ENCODE data around the gene IFT88.
"Not testable (repeated sequence)": the region's sequence is repeated elsewhere in the genome, so short reads cannot be mapped to it uniquely, and the experiment has no call there.

The IFT88 gene

GRCh38 chr13:20624213-20624612, 57.3 kb downstream of the IFT88 start:
- no peak for DNase-seq (ENCODE audit: low spot score)

DNA sequence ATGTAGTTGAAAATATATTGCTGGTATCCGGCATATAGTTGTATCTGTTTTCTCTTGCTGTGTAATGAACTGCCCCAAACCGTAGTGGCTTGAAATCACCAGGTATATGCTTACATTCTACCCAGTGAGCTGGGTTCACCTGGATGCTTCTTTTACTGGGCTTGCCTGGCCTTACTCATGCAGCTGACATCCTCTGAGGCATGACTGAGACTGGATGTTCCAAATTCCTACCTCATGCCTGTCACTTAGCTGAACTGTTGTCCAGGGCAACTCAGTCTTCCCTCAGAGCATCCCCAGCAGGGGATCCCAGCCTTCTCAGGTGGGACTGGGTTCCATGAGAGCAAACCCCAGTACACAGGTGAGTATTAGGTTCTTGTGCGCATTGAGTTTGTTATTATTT, 66.8 kb downstream of the IFT88 start:
- DNase-seq (ENCODE audit: low spot score): no peak

- DNase-seq (ENCODE audit: low spot score): no peak
Observed at GRCh38 chr13:20636079-20636478, 69.1 kb downstream of the IFT88 start.

- no peak for DNase-seq (ENCODE audit: low spot score)
Observed at GRCh38 chr13:20637811-20638210, 70.9 kb downstream of the IFT88 start.

- DNase-seq (ENCODE audit: low spot score): no peak
Observed at GRCh38 chr13:20647758-20648157, 80.8 kb downstream of the IFT88 start.

DNA sequence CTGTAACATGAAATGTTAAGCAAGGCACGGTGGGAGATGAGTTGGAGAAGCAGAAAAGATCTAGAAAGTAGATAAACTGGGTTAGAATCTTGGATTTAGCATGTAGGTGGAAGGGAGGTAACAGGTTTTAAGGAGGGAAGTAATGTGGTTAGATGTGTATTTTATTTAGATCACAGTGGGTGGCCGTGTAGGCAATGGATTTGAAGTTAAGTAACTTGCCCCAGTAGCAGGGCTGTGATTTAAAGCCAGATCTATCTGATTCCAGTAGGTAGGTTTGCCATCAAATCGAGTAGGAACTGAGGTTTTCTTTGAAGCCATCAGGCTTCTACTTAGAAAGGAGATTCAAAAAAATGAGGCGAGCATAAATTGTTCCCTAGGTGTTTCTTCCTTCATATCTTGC, 86.0 kb downstream of the IFT88 start:
- no peak for DNase-seq (ENCODE audit: low spot score)

GRCh38 chr13:20654156-20654555, 87.2 kb downstream of the IFT88 start:
- no peak for DNase-seq (ENCODE audit: low spot score)

GRCh38 chr13:20658451-20659040, 91.6 kb downstream of the IFT88 start:
- DNase-seq (ENCODE audit: low spot score): no peak

- DNase-seq (ENCODE audit: low spot score): peak; percentile 48
Observed at GRCh38 chr13:20664351-20664750, 97.4 kb downstream of the IFT88 start.

- no peak for DNase-seq (ENCODE audit: low spot score)
Observed at GRCh38 chr13:20666948-20667347, 100.0 kb downstream of the IFT88 start.

- no peak for DNase-seq (ENCODE audit: low spot score)
Observed at GRCh38 chr13:20667857-20668437, 101.0 kb downstream of the IFT88 start.

- no peak for DNase-seq (ENCODE audit: low spot score)
Observed at GRCh38 chr13:20669162-20669561, 102.2 kb downstream of the IFT88 start.

GRCh38 chr13:20671789-20672188, 104.8 kb downstream of the IFT88 start:
- peak; percentile 57 for DNase-seq (ENCODE audit: low spot score)

- no peak for DNase-seq (ENCODE audit: low spot score)
Observed at GRCh38 chr13:20672772-20673171, 105.8 kb downstream of the IFT88 start.

GRCh38 chr13:20673715-20674114, 106.8 kb downstream of the IFT88 start:
- DNase-seq (ENCODE audit: low spot score): peak; percentile 58

- DNase-seq (ENCODE audit: low spot score): no peak
Observed at GRCh38 chr13:20676213-20676612, 109.3 kb downstream of the IFT88 start.

DNA sequence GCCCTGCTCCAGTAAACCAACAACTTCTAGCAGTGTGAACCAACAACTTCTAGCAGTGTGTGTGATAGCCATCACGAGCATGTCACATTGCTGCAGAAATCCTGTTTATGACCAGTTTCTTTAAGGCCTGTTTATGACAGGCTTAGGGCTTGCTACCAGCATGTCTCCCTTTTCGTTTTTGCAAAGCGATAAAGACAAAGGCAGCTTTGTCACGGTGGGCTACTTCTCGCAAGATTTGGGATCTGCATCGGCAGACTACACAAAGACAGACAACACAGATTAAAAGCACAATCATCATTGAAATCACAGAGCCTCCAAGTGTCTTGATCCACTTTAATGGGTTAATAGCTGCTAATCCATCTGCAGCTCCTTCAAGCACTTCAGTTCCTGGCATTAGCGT, 111.6 kb downstream of the IFT88 start:
- DNase-seq (ENCODE audit: low spot score): not testable (repeated sequence)

GRCh38 chr13:20679879-20680278, 112.9 kb downstream of the IFT88 start:
- no peak for DNase-seq (ENCODE audit: low spot score)

DNA sequence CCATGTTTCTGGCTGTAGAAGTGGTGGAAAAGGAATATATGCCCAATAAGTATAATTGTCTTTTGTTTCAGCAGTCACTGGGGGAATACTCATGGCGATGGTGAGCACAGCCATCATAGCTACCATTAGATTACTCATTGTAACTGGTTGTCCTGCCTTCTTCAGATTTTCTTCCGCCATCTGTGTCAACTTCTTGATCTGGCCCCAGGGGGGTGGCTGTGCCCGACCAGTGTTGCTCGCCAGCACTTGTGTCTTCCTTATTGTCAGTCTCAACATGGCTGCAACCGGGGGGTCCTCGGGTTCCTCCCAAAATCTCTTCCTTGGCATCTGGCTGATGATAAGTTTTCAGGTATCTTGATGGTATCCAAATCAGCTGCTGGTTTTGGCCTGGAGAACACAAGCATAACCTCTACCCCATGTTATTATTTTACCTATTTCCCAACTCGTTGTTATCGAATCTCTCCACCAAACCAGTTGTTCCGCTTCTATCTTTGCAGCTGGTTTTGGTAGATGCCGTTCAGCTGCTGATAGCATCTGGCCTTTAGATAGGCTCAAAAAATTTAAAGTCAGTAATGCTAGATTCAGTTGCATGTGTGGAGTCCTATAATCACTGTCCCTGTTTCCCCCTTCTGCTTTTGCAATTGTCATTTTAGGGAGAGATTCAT, 113.6 kb downstream of the IFT88 start:
- no peak for DNase-seq (ENCODE audit: low spot score)

DNA sequence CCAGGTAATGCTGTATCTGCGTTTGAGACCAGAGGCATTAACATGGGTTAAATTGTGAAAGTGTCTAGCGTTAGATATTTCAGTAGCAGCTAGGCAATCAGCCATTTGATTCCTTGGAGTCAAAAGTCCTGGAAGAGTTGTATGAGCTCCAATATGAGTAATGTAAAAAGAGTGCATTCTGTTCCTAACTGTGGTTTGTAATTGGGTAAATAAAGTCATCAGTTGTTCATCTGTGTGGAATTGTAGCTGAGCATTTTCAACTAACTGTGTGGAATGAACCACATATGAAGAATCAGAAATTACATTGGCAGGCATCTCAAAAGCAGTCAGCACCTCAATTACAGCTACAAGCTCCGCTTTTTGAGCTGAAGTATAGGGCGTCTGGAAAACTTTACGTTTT, 114.5 kb downstream of the IFT88 start:
- not testable (repeated sequence) for DNase-seq (ENCODE audit: low spot score)

DNA sequence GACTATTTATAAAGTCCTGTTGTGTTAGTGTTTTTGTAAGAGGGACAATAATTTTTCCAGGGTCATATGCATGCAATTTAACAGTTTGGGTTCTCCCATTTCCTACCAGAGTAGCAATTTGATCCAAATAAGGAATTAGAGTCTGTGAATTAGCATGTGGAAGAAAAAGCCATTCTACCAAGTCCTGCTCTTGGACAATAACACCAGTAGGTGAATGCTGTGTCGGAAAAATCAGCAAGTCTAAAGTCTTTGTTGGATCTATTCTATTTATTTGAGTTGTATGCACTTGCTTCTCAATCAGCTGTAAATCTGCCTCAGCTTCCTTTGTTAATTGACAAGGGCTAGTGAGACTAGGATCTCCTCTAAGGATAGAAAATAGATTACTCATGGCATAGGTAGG, 115.1 kb downstream of the IFT88 start:
- DNase-seq (ENCODE audit: low spot score): no peak

GRCh38 chr13:20684041-20684440, 117.1 kb downstream of the IFT88 start:
- DNase-seq (ENCODE audit: low spot score): no peak

GRCh38 chr13:20684546-20684945, 117.6 kb downstream of the IFT88 start:
- DNase-seq (ENCODE audit: low spot score): no peak

DNA sequence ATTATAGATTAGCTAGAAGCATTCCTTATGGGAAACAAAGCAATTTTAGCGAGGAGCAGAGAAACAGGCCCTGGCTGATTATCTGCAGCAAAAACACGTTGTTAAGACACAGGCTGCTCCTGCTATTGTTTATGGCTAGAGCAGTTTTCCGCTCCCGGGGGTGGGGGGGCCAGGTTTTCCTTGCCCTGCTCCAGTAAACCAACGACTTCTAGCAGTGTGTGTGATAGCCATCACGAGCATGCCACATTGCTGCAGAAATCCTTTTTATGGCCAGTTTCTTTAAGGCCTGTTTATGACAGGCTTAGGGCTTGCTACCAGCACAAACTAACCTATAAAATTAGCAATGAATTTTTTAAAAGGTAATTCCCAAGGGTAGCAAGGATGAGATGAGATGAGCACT, 118.1 kb downstream of the IFT88 start:
- no peak for DNase-seq (ENCODE audit: low spot score)

All from globus pallidus (tissue), 1 donor.